ENCODE results near the gene KIAA0040. TPM values are rescaled to one million over a fixed set of nuclear protein-coding genes. Genes with fewer than 3 reads are reported as not detected.

The KIAA0040 gene
- total RNA-seq, 6 donors from 2014 or later: 23.0 to 58.7 (median 36.1) TPM

- 0 to 5% methylated on average over 1 of the region's 1 CpG for WGBS, 2 donors
- H3K27me3 ChIP-seq: no peaks in the 10 kb centered on the region
- no peak overlapping the region for H3K4me3 ChIP-seq
- ATAC-seq (ENCODE audit: low FRiP score in 2 of 2) (no peak), DNase-seq (no peak)
- H3K4me1 ChIP-seq: peaks cover 9 to 13% (median 12%) of the 10 kb centered on the region in 4 donors
- no peak overlapping the region for H3K27ac ChIP-seq
- H3K9me3 ChIP-seq: no peaks in the 10 kb centered on the region
- TF ChIP-seq EP300 (IDR thresholded peaks at IDR 0.05) (no peak), POLR2A (IDR thresholded peaks at IDR 0.05) (no peak), POLR2AphosphoS5 (IDR thresholded peaks at IDR 0.05) (no peak)
- TF ChIP-seq, protein P1, sequence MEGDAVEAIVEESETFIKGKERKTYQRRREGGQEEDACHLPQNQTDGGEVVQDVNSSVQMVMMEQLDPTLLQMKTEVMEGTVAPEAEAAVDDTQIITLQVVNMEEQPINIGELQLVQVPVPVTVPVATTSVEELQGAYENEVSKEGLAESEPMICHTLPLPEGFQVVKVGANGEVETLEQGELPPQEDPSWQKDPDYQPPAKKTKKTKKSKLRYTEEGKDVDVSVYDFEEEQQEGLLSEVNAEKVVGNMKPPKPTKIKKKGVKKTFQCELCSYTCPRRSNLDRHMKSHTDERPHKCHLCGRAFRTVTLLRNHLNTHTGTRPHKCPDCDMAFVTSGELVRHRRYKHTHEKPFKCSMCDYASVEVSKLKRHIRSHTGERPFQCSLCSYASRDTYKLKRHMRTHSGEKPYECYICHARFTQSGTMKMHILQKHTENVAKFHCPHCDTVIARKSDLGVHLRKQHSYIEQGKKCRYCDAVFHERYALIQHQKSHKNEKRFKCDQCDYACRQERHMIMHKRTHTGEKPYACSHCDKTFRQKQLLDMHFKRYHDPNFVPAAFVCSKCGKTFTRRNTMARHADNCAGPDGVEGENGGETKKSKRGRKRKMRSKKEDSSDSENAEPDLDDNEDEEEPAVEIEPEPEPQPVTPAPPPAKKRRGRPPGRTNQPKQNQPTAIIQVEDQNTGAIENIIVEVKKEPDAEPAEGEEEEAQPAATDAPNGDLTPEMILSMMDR (IDR thresholded peaks at IDR 0.05): no peak
- no peaks in the 10 kb centered on the region for H3K36me3 ChIP-seq
Observed at GRCh38 chr1:175225805-175226129, 33.2 kb upstream of the KIAA0040 start.

DNA sequence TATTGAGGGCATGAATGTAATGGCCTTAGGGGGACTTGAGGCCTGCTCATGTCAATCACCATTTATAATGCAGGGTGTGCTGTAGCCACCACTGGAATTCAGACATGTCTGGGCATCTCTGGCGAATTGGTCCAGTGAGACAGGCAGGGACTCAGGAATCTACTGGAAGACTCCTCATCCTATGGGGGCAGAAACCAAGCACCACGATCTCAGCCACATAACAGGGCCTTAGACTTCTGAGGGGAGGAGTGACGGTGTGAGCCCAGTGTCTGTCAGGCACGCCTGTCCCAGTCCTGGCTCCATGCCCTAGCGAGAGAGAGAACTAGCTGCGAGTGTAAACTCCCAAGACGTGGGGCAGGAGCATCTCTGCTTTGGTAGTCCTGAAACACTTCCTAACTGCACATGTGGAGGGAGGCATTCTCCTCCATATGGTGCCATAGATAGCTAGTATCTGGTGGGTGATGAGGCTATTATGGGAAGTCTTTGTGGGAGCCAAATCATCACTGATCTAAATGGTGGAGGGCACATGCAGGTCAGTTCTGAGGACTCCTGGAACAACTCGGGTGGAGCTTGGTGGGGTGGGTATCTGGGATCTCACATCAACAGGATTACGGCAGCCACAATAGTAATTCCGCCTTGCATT lies 29.8 kb upstream of the KIAA0040 start:
- DNase-seq: no peak
- Histone ChIP-seq H3K4me1 (peaks cover 24 to 29% (median 26%) of the 10 kb centered on the region in 4 donors), H3K27ac (peak overlapping the region in 3 of 4 donors; percentile 32 to 80 (median 33))

GRCh38 chr1:175221557-175222175 lies 29.1 kb upstream of the KIAA0040 start:
- H3K4me1 ChIP-seq: peaks cover 24 to 29% (median 26%) of the 10 kb centered on the region in 4 donors
- no peaks in the 10 kb centered on the region for H3K9me3 ChIP-seq
- no peaks in the 10 kb centered on the region for H3K36me3 ChIP-seq
- DNase-seq (peak in 1 of 2 donors; percentile 51), ATAC-seq (ENCODE audit: low FRiP score in 2 of 2) (peak; percentile 39 to 52)
- WGBS, 2 donors: 48 to 52% methylated on average over 10 of the region's 10 CpGs
- no peak overlapping the region for H3K4me3 ChIP-seq
- peak overlapping the region in 3 of 4 donors; percentile 33 to 80 (median 68) for H3K27ac ChIP-seq
- TF ChIP-seq POLR2AphosphoS5 (IDR thresholded peaks at IDR 0.05): no peak
- TF ChIP-seq, protein P1 (IDR thresholded peaks at IDR 0.05): peak in 5 of 6 experiments; percentile 13 to 49 (median 33)
- H3K27me3 ChIP-seq: no peaks in the 10 kb centered on the region

More for the DNA sequence above, 29.8 kb upstream of the KIAA0040 start:
- no peaks in the 10 kb centered on the region for H3K9me3 ChIP-seq
- H3K4me3 ChIP-seq: no peak overlapping the region
- TF ChIP-seq, protein P1 (IDR thresholded peaks at IDR 0.05): no peak
- TF ChIP-seq EP300 (IDR thresholded peaks at IDR 0.05) (no peak), POLR2AphosphoS5 (IDR thresholded peaks at IDR 0.05) (no peak), POLR2A (IDR thresholded peaks at IDR 0.05) (no peak)
- no peaks in the 10 kb centered on the region for H3K27me3 ChIP-seq
- H3K36me3 ChIP-seq: no peaks in the 10 kb centered on the region
- ATAC-seq (ENCODE audit: low FRiP score in 2 of 2): no peak
- WGBS, 2 donors: 78 to 79% methylated on average over 9 to 10 of the region's 10 CpGs

- 50 to 60% methylated on average over 9 to 11 of the region's 11 CpGs for WGBS, 2 donors
- Histone ChIP-seq H3K4me1 (peaks cover 24 to 29% (median 26%) of the 10 kb centered on the region in 4 donors), H3K4me3 (no peak overlapping the region), H3K36me3 (no peaks in the 10 kb centered on the region), H3K27ac (peak overlapping the region; percentile 23 to 80 (median 61)), H3K27me3 (no peaks in the 10 kb centered on the region), H3K9me3 (no peaks in the 10 kb centered on the region)
- DNase-seq (peak in 1 of 2 donors; percentile 21), ATAC-seq (ENCODE audit: low FRiP score in 2 of 2) (peak; percentile 23 to 46)
- TF ChIP-seq, protein P1 (IDR thresholded peaks at IDR 0.05): no peak
- TF ChIP-seq POLR2AphosphoS5 (IDR thresholded peaks at IDR 0.05): peak; percentile 51 to 59
- no peak for TF ChIP-seq POLR2A (IDR thresholded peaks at IDR 0.05)
- peak in 1 of 4 donors; percentile 23 for TF ChIP-seq EP300 (IDR thresholded peaks at IDR 0.05)
Observed at GRCh38 chr1:175220853-175221556, 28.4 kb upstream of the KIAA0040 start.
